Measurements from ENCODE around the gene S100PBP. TPM values are rescaled to one million over a fixed set of nuclear protein-coding genes. Genes with fewer than 3 reads are reported as not detected.

The S100PBP gene
- total RNA-seq, 1 experiment from 2014 or later, result 50.1 TPM

DNA sequence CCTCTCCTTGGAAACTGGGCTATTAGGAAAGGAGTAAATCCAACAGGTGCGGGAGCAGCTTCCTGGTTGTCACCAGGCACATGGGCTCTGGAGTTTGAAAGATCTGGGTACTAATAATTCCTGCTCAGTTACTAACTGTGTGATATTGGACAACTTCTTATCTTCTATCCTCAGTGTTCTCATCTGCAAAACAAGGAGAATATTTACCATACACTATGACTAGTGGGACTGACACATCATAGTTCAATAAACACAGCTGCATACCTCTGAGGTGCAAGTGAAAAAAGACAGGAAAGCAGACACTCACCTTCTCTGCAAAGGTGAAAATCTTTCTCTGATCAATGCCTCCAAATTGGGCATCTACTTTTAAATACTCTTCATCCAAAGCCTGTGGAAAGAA is 20.0 kb upstream of the S100PBP start:
- H3K79me1 ChIP-seq (ENCODE audit: insufficient read depth, low read depth, low read length, poor library complexity, severe bottlenecking), result peaks cover 4% of the 10 kb centered on the region
- H3K4me1 ChIP-seq (ENCODE audit: insufficient read depth, low read length), result no peaks in the 10 kb centered on the region
- H4K20me1 ChIP-seq (ENCODE audit: control insufficient read depth, insufficient read depth, insufficient read length), result no peaks in the 10 kb centered on the region
- H2BK120ac ChIP-seq (ENCODE audit: low read depth, low read length, poor library complexity, severe bottlenecking), result no peak overlapping the region
- H3K27me3 ChIP-seq (ENCODE audit: insufficient read depth, low read length), result no peaks in the 10 kb centered on the region
- H3K23me2 ChIP-seq (ENCODE audit: insufficient read length, low read depth, low read length, poor library complexity, severe bottlenecking), result no peaks in the 10 kb centered on the region
- no peaks in the 10 kb centered on the region for H3K9me3 ChIP-seq (ENCODE audit: control insufficient read depth, low read depth, low read length)
- no peak overlapping the region for H2BK12ac ChIP-seq (ENCODE audit: insufficient read length, low read depth, low read length)
- no peak overlapping the region for H2AK5ac ChIP-seq (ENCODE audit: insufficient read length, low read length)
- H3K9ac ChIP-seq (ENCODE audit: extremely low read depth, insufficient read length, low read length), result no peak overlapping the region
- no peaks in the 10 kb centered on the region for H3K79me2 ChIP-seq (ENCODE audit: insufficient read depth, low read length)
- H2BK20ac ChIP-seq (ENCODE audit: low read depth, low read length, poor library complexity, severe bottlenecking), result no peak overlapping the region
- H3K27me3 Mint-ChIP-seq (ENCODE audit: low read depth), result no peaks in the 10 kb centered on the region
- no peak overlapping the region for H4K8ac ChIP-seq (replicated peaks; ENCODE audit: insufficient read length, low read depth, low read length)
- no peak overlapping the region for H3K4me3 Mint-ChIP-seq
- TF ChIP-seq, protein P1, sequence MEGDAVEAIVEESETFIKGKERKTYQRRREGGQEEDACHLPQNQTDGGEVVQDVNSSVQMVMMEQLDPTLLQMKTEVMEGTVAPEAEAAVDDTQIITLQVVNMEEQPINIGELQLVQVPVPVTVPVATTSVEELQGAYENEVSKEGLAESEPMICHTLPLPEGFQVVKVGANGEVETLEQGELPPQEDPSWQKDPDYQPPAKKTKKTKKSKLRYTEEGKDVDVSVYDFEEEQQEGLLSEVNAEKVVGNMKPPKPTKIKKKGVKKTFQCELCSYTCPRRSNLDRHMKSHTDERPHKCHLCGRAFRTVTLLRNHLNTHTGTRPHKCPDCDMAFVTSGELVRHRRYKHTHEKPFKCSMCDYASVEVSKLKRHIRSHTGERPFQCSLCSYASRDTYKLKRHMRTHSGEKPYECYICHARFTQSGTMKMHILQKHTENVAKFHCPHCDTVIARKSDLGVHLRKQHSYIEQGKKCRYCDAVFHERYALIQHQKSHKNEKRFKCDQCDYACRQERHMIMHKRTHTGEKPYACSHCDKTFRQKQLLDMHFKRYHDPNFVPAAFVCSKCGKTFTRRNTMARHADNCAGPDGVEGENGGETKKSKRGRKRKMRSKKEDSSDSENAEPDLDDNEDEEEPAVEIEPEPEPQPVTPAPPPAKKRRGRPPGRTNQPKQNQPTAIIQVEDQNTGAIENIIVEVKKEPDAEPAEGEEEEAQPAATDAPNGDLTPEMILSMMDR (conservative IDR thresholded peaks at IDR 0.05), result no peak
- H3K27ac ChIP-seq (ENCODE audit: insufficient read length, low read depth, low read length), result no peak overlapping the region
- H4K91ac ChIP-seq (ENCODE audit: insufficient read length, low read depth, low read length), result no peak overlapping the region
- no peak overlapping the region for H3K23ac ChIP-seq (ENCODE audit: insufficient read length, low read depth, low read length)
- no CpG with 5 or more reads among the region's 1 CpG for WGBS (ENCODE audit: extremely low coverage, insufficient read length, low lambda C conversion rate)
- H3K18ac ChIP-seq (ENCODE audit: insufficient read length, low read depth, low read length), result no peak overlapping the region
- no peaks in the 10 kb centered on the region for H3K4me1 Mint-ChIP-seq
- H3T11ph ChIP-seq (ENCODE audit: low read length), result no peak overlapping the region
- H3K56ac ChIP-seq (ENCODE audit: insufficient read length, low read depth, low read length), result no peak overlapping the region
- no peak for DNase-seq
- H3K36me3 Mint-ChIP-seq (ENCODE audit: insufficient read depth in 1 of 3, low read depth in 3 of 3), result peaks cover 50 to 80% (median 66%) of the 10 kb centered on the region in 3 experiments; a peak in 6 of 7 replicates
- H3K14ac ChIP-seq (ENCODE audit: insufficient read depth, low read length), result no peak overlapping the region
- H3K27ac Mint-ChIP-seq, result peak overlapping the region in 1 of 3 experiments; percentile 41; a peak in 2 of 7 replicates
- no peak overlapping the region for H2BK15ac ChIP-seq (ENCODE audit: low read depth, low read length)
- H4K5ac ChIP-seq (ENCODE audit: insufficient read length, low read depth, low read length), result no peak overlapping the region
- no peak overlapping the region for H3K4ac ChIP-seq (ENCODE audit: low read depth, low read length)
- H3K4me2 ChIP-seq (ENCODE audit: insufficient read depth, insufficient read length, low read length), result no peak overlapping the region
- H2BK5ac ChIP-seq (ENCODE audit: insufficient read length, low read length), result no peak overlapping the region
- no peaks in the 10 kb centered on the region for H3K9me3 Mint-ChIP-seq
- H2AFZ ChIP-seq (ENCODE audit: low read length), result no peak overlapping the region
